HL-60 (cell line): ENCODE results near the gene PRSS27.

Experiments used
- DNase-seq, 2 experiments: peaks; one replicate each; pipeline ENCODE4 v3.0.0-alpha.2; 2010 to 2020; ENCODE audit warnings: low read depth in 1 of 2, low spot score in 1 of 2
- H3K27ac ChIP-seq: fragments of 250-450 bp; sonication (Bioruptor Pico); replicated peaks from 2 replicates; pipeline ENCODE4 v1.5.1; 2020; ENCODE audit warnings: mild to moderate bottlenecking, moderate library complexity
- H3K27me3 ChIP-seq: fragments of 250-450 bp; sonication (Bioruptor Pico); 2 replicates; pipeline ENCODE4 v1.5.1; 2021; ENCODE audit warnings: mild to moderate bottlenecking, moderate library complexity; ENCODE audit not compliant: insufficient read depth, poor library complexity, severe bottlenecking
- H3K4me3 ChIP-seq: replicated peaks from 2 replicates; pipeline ENCODE4 v1.5.1; 2011; ENCODE audit warnings: mild to moderate bottlenecking, control low read depth, low read length; ENCODE audit not compliant: insufficient read depth
- GABPA ChIP-seq: IDR thresholded peaks from 2 replicates; pipeline ENCODE4 v1.6.1; 2012; ENCODE audit warnings: low read depth
- POLR2AphosphoS5 ChIP-seq: IDR thresholded peaks from 2 replicates; pipeline ENCODE4 v1.6.1; 2012; ENCODE audit warnings: low read depth
- SPI1 ChIP-seq: IDR thresholded peaks from 2 replicates; pipeline ENCODE4 v1.6.1; 2012; ENCODE audit warnings: low read depth, mild to moderate bottlenecking, borderline replicate concordance
- TF ChIP-seq, protein P1 (sequence below): IDR thresholded peaks from one replicate; pipeline ENCODE4 v1.5.1; 2011; ENCODE audit warnings: low read length, control low read depth, inconsistent platforms; ENCODE audit not compliant: insufficient read depth
- TF ChIP-seq, protein P2 (sequence below): IDR thresholded peaks from 2 replicates; pipeline ENCODE4 v1.6.1; 2012; ENCODE audit warnings: low read depth; ENCODE audit not compliant: insufficient replicate concordance

PRSS27 gene

DNA sequence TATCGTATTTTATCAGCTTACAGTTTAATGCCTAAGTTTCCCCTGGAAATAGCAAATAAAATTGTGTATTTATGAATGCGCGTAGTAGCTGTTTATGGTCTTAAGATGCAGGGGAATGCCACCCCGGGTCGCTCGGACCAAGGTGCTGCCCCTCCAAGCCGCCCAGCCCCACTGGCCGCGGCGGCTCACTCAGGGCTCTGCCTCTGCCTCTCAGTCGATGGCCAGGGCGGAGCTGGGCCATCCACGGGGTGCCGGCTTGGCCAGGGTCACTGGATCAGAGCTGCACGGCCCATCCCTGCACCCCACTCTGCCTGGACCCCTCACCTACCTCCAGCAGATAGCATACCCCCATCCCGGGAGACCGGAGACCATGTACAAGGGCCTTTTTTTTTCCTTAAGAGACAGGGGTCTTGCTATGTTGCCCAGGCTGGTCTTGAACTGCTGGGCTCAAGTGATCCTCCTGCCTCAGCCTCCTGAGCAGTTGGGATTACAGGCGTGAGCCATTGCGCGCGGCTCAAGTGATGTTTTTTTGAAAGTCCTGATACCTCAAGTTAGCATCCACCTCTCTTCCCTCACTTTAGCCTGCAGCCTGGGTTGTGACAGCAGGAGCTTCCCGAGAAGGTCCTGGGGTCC, 11.0 kb downstream of the PRSS27 start:
- Histone ChIP-seq H3K27me3 (no peaks in the 10 kb centered on the region), H3K4me3 (no peak overlapping the region), H3K27ac (no peak overlapping the region)
- no peak for DNase-seq
- TF ChIP-seq, protein P1, sequence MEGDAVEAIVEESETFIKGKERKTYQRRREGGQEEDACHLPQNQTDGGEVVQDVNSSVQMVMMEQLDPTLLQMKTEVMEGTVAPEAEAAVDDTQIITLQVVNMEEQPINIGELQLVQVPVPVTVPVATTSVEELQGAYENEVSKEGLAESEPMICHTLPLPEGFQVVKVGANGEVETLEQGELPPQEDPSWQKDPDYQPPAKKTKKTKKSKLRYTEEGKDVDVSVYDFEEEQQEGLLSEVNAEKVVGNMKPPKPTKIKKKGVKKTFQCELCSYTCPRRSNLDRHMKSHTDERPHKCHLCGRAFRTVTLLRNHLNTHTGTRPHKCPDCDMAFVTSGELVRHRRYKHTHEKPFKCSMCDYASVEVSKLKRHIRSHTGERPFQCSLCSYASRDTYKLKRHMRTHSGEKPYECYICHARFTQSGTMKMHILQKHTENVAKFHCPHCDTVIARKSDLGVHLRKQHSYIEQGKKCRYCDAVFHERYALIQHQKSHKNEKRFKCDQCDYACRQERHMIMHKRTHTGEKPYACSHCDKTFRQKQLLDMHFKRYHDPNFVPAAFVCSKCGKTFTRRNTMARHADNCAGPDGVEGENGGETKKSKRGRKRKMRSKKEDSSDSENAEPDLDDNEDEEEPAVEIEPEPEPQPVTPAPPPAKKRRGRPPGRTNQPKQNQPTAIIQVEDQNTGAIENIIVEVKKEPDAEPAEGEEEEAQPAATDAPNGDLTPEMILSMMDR, result no peak
- TF ChIP-seq GABPA (no peak), POLR2AphosphoS5 (no peak), SPI1 (no peak)
- TF ChIP-seq, protein P2, sequence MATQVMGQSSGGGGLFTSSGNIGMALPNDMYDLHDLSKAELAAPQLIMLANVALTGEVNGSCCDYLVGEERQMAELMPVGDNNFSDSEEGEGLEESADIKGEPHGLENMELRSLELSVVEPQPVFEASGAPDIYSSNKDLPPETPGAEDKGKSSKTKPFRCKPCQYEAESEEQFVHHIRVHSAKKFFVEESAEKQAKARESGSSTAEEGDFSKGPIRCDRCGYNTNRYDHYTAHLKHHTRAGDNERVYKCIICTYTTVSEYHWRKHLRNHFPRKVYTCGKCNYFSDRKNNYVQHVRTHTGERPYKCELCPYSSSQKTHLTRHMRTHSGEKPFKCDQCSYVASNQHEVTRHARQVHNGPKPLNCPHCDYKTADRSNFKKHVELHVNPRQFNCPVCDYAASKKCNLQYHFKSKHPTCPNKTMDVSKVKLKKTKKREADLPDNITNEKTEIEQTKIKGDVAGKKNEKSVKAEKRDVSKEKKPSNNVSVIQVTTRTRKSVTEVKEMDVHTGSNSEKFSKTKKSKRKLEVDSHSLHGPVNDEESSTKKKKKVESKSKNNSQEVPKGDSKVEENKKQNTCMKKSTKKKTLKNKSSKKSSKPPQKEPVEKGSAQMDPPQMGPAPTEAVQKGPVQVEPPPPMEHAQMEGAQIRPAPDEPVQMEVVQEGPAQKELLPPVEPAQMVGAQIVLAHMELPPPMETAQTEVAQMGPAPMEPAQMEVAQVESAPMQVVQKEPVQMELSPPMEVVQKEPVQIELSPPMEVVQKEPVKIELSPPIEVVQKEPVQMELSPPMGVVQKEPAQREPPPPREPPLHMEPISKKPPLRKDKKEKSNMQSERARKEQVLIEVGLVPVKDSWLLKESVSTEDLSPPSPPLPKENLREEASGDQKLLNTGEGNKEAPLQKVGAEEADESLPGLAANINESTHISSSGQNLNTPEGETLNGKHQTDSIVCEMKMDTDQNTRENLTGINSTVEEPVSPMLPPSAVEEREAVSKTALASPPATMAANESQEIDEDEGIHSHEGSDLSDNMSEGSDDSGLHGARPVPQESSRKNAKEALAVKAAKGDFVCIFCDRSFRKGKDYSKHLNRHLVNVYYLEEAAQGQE, result no peak

DNA sequence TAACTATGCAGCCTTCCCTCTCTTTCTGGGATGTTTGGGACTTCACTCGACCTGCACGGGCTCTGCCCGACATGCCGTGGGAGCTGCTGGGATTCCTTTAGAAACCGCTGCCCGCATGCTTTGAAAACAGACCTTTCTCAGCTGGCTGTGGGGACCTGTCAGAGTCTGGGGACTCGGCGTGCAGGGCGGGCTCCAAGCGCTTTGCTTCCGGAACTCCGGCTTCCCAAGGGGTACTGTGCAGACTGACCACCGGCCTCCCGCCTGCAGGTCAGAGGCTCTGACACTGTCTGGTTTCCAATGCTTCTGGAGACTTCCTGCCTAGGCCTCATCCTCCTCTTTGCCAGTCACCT, 11.8 kb downstream of the PRSS27 start:
- DNase-seq, result no peak
- no peaks in the 10 kb centered on the region for H3K27me3 ChIP-seq
- TF ChIP-seq GABPA (no peak), SPI1 (no peak)
- TF ChIP-seq, protein P1, result no peak

DNA sequence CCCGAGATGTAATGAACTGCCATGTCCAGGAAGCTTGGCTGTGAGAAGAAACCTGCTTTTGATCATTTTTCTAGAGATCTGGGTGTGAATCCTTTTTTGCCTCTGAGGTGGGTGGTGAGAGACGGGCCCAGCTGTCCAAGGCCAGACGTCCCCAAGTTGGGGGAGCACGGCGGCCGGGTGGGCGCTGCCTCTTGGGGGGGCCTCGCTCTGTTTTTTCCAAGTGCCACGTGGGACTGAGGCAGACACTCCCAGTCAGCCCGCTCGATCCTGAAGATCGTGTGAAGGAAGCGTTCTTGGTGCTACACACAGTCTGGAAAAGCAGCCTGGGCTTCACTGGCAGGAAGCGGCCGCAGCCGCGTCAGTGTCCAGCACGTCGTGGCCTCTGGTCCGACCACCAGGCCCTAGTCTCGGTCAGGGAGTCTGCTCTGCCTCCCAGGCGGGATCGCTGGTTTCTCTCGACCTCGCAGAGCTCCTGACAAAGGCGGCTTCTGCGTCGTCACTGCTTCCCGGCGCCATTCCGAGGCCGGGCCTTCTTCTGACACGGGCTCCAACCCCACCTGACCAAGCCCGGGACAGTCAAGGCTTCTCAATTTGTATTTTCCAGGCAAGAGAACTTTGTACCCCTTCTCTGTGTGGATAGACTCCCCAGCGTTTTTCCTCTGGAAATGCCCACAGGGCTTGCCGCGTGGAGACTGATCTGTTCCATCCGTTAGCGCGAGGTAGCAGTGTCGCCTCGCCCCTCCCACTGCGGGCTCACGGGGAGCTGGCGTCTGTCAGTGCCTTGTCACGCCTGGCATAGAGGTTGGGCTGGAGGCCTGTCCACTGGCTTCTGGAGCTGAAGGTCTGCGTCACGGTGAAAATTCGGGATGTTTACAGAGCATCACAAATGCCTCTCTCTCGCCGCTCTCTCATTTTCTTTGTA, 12.4 kb downstream of the PRSS27 start:
- TF ChIP-seq, protein P1, result no peak
- TF ChIP-seq GABPA (no peak), POLR2AphosphoS5 (no peak), SPI1 (no peak)
- TF ChIP-seq, protein P2, result no peak
- Histone ChIP-seq H3K4me3 (no peak overlapping the region), H3K27ac (no peak overlapping the region), H3K27me3 (no peaks in the 10 kb centered on the region)
- no peak for DNase-seq

More for the DNA sequence above, 11.8 kb downstream of the PRSS27 start:
- H3K27ac ChIP-seq, result no peak overlapping the region
- no peak overlapping the region for H3K4me3 ChIP-seq
